NCI-H510A treated with DMSO at 0.1 percent for 48 hours (cell line): ENCODE data around the gene ASIC1.
"Not testable (repeated sequence)": the region's sequence is repeated elsewhere in the genome, so short reads cannot be mapped to it uniquely, and the experiment has no call there.

Source experiments
- DNase-seq: peaks from one replicate; lab custom pipeline; 2025; lab: John Stamatoyannopoulos, UW

ASIC1 gene

GRCh38 chr12:50061946-50062686 lies 4.7 kb downstream of the ASIC1 start:
- DNase-seq = no peak

GRCh38 chr12:50062728-50063460 lies 5.5 kb downstream of the ASIC1 start:
- no peak for DNase-seq

- DNase-seq = no peak
Measured at GRCh38 chr12:50065726-50066310, 8.4 kb downstream of the ASIC1 start.

GRCh38 chr12:50066402-50066801 lies 9.0 kb downstream of the ASIC1 start:
- DNase-seq = no peak

- no peak for DNase-seq
Measured at GRCh38 chr12:50069069-50069468, 11.7 kb downstream of the ASIC1 start.

- no peak for DNase-seq
Measured at GRCh38 chr12:50069539-50069938, 12.1 kb downstream of the ASIC1 start.

GRCh38 chr12:50070314-50071060 lies 13.1 kb downstream of the ASIC1 start:
- peak; percentile 55 for DNase-seq

GRCh38 chr12:50072198-50072907 lies 15.0 kb downstream of the ASIC1 start:
- DNase-seq = no peak

- no peak for DNase-seq
Measured at GRCh38 chr12:50073206-50073605, 15.8 kb downstream of the ASIC1 start.

- DNase-seq = no peak
Measured at GRCh38 chr12:50073712-50074111, 16.3 kb downstream of the ASIC1 start.

GRCh38 chr12:50074936-50075807 lies 17.8 kb downstream of the ASIC1 start:
- peak; percentile 83 for DNase-seq

GRCh38 chr12:50075808-50076170 lies 18.4 kb downstream of the ASIC1 start:
- DNase-seq = no peak

GRCh38 chr12:50077099-50077498 lies 19.7 kb downstream of the ASIC1 start:
- DNase-seq = no peak

- no peak for DNase-seq
Measured at GRCh38 chr12:50078281-50078680, 20.9 kb downstream of the ASIC1 start.

- no peak for DNase-seq
Measured at GRCh38 chr12:50079771-50080170, 22.4 kb downstream of the ASIC1 start.

GRCh38 chr12:50081096-50081808 lies 23.9 kb downstream of the ASIC1 start:
- no peak for DNase-seq

- DNase-seq = no peak
Measured at GRCh38 chr12:50082644-50083043, 25.2 kb downstream of the ASIC1 start.

- DNase-seq = no peak
Measured at GRCh38 chr12:50083301-50083700, 25.9 kb downstream of the ASIC1 start.

GRCh38 chr12:50084409-50084774 lies 27.0 kb downstream of the ASIC1 start:
- not testable (repeated sequence) for DNase-seq
